Endothelial cell of umbilical vein (primary cell): Measurements from ENCODE around the gene TMEM129. TPM values are rescaled to one million over a fixed set of nuclear protein-coding genes. Genes with fewer than 3 reads are reported as not detected.

Experiments
- BruUV-seq: library from RNA; stranded (reverse); fragments of 400-500 nt; replicated peaks from 2 replicates; lab custom pipeline; 2021; lab: Mats Ljungman, UMichigan
- CTCF ChIA-PET: fragments of 300-600, 350-600 bp; sonication (Branson Sonifier 250); formaldehyde crosslinking; loops from one replicate; lab custom pipeline; 2021; ENCODE audit warnings: antibody characterized with exemption, inconsistent platforms; lab: Charles Lee
- POLR2A ChIA-PET: fragments of 300-600, 350-600 bp; sonication (Branson Sonifier 250); formaldehyde crosslinking; loops from one replicate; lab custom pipeline; 2021; ENCODE audit warnings: antibody characterized with exemption, inconsistent platforms; lab: Charles Lee
- DNase-seq: peaks from one replicate; pipeline ENCODE4 v3.0.0-alpha.2; 2011; ENCODE audit warnings: low read depth, low spot score
- FAIRE-seq: peaks from 2 replicates; lab custom pipeline; 2011; peaks lifted over from hg19 to GRCh38; lab: Jason Lieb, UNC
- H2AFZ ChIP-seq: 2 replicates; pipeline ENCODE4 v1.6.0; 2012; ENCODE audit warnings: low read depth, low read length, control low read depth, inconsistent platforms
- H3K27ac ChIP-seq: 2 replicates; pipeline ENCODE4 v1.5.1; 2011; ENCODE audit warnings: low read depth, mild to moderate bottlenecking, control low read depth, low read length, moderate library complexity; ENCODE audit not compliant: insufficient read depth
- H3K27me3 ChIP-seq, 2 experiments: 2 replicates each; pipeline versions ENCODE4 v1.6.0 to v1.6.1; 2011; ENCODE audit warnings: low read length in 2 of 2, mixed read lengths in 1 of 2; ENCODE audit not compliant: control insufficient read depth in 2 of 2, insufficient read depth in 2 of 2
- H3K36me3 ChIP-seq, 2 experiments: 2 replicates in 1 of 2; 3 replicates in 1 of 2; pipeline ENCODE4 v1.5.1; 2011; ENCODE audit warnings: low read length in 2 of 2, mild to moderate bottlenecking in 1 of 2, moderate library complexity in 1 of 2; ENCODE audit not compliant: control insufficient read depth in 2 of 2, insufficient read depth in 2 of 2; ENCODE audit errors: extremely low read depth in 1 of 2
- H3K4me1 ChIP-seq: 3 replicates; pipeline ENCODE4 v1.5.1; 2011; ENCODE audit warnings: mild to moderate bottlenecking, low read length; ENCODE audit not compliant: control insufficient read depth, insufficient read depth; ENCODE audit errors: extremely low read depth
- H3K4me2 ChIP-seq: 2 replicates; pipeline ENCODE4 v1.6.1; 2011; ENCODE audit warnings: low read length, control low read depth, mixed read lengths; ENCODE audit not compliant: insufficient read depth
- H3K4me3 ChIP-seq, 3 experiments: fragments of 200-600 bp in 1 of 3; sonication (generic), shearing (Covaris generic) in 1 of 3; replicated peaks in 1 of 3; 2 replicates each; pipeline ENCODE4 v1.5.1; 2011 to 2016; ENCODE audit warnings: control low read depth in 3 of 3, low read length in 3 of 3, mild to moderate bottlenecking in 2 of 3, inconsistent platforms in 1 of 3, low read depth in 1 of 3, moderate library complexity in 1 of 3; ENCODE audit not compliant: insufficient read depth in 1 of 3
- H3K79me2 ChIP-seq: 2 replicates; pipeline ENCODE4 v1.6.0; 2012; ENCODE audit warnings: low read length, inconsistent platforms; ENCODE audit not compliant: control insufficient read depth, insufficient read depth
- H3K9ac ChIP-seq: replicated peaks from 2 replicates; pipeline ENCODE3; 2011; ENCODE audit warnings: low read length, control low read depth; ENCODE audit not compliant: insufficient read depth; ENCODE audit errors: extremely low read depth
- H3K9me1 ChIP-seq: replicated peaks from 3 replicates; pipeline ENCODE4 v1.6.0; 2011; ENCODE audit warnings: mild to moderate bottlenecking, low read length; ENCODE audit not compliant: control insufficient read depth, insufficient read depth; ENCODE audit errors: extremely low read depth
- H3K9me3 ChIP-seq: replicated peaks from 2 replicates; pipeline ENCODE4 v1.5.1; 2012; ENCODE audit warnings: low read length, inconsistent platforms; ENCODE audit not compliant: control insufficient read depth, insufficient read depth
- H4K20me1 ChIP-seq: replicated peaks from 2 replicates; pipeline ENCODE3; 2011; ENCODE audit warnings: mild to moderate bottlenecking, low read length; ENCODE audit not compliant: control insufficient read depth, insufficient read depth; ENCODE audit errors: extremely low read depth
- CTCF ChIP-seq, 2 donors: IDR thresholded peaks; 1 replicate in 1 of 2; 2 replicates in 1 of 2; pipeline ENCODE4 v1.5.1; 2011; ENCODE audit warnings: low read length in 2 of 2, mild to moderate bottlenecking in 2 of 2, moderate library complexity in 2 of 2, control low read depth in 1 of 2, inconsistent platforms in 1 of 2, low read depth in 1 of 2; ENCODE audit not compliant: insufficient read depth in 1 of 2; ENCODE audit errors: extremely low read depth in 1 of 2
- EZH2 ChIP-seq: IDR thresholded peaks from 2 replicates; pipeline ENCODE4 v1.6.1; 2012; ENCODE audit warnings: borderline replicate concordance, low read depth, mild to moderate bottlenecking, moderate library complexity, low read length, inconsistent platforms; ENCODE audit not compliant: severe bottlenecking
- FOS ChIP-seq: IDR thresholded peaks from 2 replicates; pipeline ENCODE4 v1.6.1; 2011; ENCODE audit warnings: mild to moderate bottlenecking, low read length, moderate library complexity, borderline replicate concordance; ENCODE audit not compliant: insufficient read depth
- GATA2 ChIP-seq: IDR thresholded peaks from 2 replicates; pipeline ENCODE4 v1.7.0; 2011; ENCODE audit warnings: low read depth, mild to moderate bottlenecking, moderate library complexity, mixed read lengths, low read length; ENCODE audit not compliant: insufficient read length, insufficient read depth
- JUN ChIP-seq: IDR thresholded peaks from 2 replicates; pipeline ENCODE4 v1.6.1; 2011; ENCODE audit warnings: borderline replicate concordance, low read depth; ENCODE audit not compliant: insufficient read length, insufficient read depth
- MYC ChIP-seq: IDR thresholded peaks from one replicate; pipeline ENCODE4 v1.6.1; 2011; ENCODE audit warnings: mild to moderate bottlenecking, low read depth, low read length
- POLR2A ChIP-seq: IDR thresholded peaks from 2 replicates; pipeline ENCODE4 v1.6.1; 2012; ENCODE audit warnings: low read depth, mild to moderate bottlenecking, control low read depth, low read length
- POLR2AphosphoS5 ChIP-seq: IDR thresholded peaks from 2 replicates; pipeline ENCODE4 v1.6.1; 2012; ENCODE audit warnings: low read depth, mild to moderate bottlenecking, control low read depth, low read length, moderate library complexity; ENCODE audit not compliant: insufficient read depth
- dilution Hi-C: fragments of 300-500 bp; cut with MboI; formaldehyde crosslinking; loops from one replicate; pipeline ENCODE4 v1.15.0; 2019; ENCODE audit warnings: low sequenced_read_pairs; ENCODE audit not compliant: extremely low pct_ligation_motif_present
- intact Hi-C: fragments of 100-400 bp; cut with micrococcal nuclease; formaldehyde crosslinking; loops from one replicate; pipeline ENCODE4 v1.10.0; 2022
- polyA plus RNA-seq, 4 experiments: library from polyadenylated mRNA; depleted of rRNA in 3 of 4; stranded (reverse) in 3 of 4; unstranded in 1 of 4; fragments of >200 nt; gene quantifications; 2 replicates each; pipeline versions ENCODE4 v1.2.1 to v1.2.3, GENCODE V29; 2011 to 2012; ENCODE audit warnings: missing spikeins in 1 of 4
- total RNA-seq: library from RNA; stranded (reverse); gene quantifications from 2 replicates; pipeline ENCODE4 v1.2.3, GENCODE V29; 2021
- TF ChIP-seq, protein P1 (sequence below): IDR thresholded peaks from 2 replicates; pipeline ENCODE4 v1.6.1; 2011; ENCODE audit not compliant: insufficient read depth, insufficient read length

TMEM129 gene
- total and polyA plus RNA-seq, 2 donors (not counting 3 experiments of a cell fraction or from before 2014, with no cell fraction given), result 23.2 to 33.2 TPM

GRCh38 chr4:1770791-1771231 is 49.7 kb upstream of the TMEM129 start:
- Histone ChIP-seq H2AFZ (no peak overlapping the region), H4K20me1 (no peaks in the 10 kb centered on the region), H3K36me3 (no peaks in the 10 kb centered on the region), H3K4me2 (no peak overlapping the region), H3K4me1 (no peaks in the 10 kb centered on the region), H3K9ac (no peak overlapping the region), H3K27me3 (no peaks in the 10 kb centered on the region), H3K4me3 (no peak overlapping the region), H3K79me2 (no peaks in the 10 kb centered on the region), H3K9me1 (no peaks in the 10 kb centered on the region), H3K27ac (no peak overlapping the region), H3K9me3 (no peaks in the 10 kb centered on the region)
- ChIA-PET CTCF (no interaction called here), POLR2A (no interaction called here)
- no peak for FAIRE-seq
- dilution Hi-C loops, result no loop called here
- intact Hi-C loops, result no loop called here
- no TSS peak for BruUV-seq
- DNase-seq, result no peak
- TF ChIP-seq CTCF (IDR thresholded peaks at IDR 0.05; ENCODE audit: extremely low read depth in 1 of 2, insufficient read depth in 1 of 2, low read depth in 1 of 2, low read length in 2 of 2) (no peak), POLR2A (no peak), GATA2 (no peak), JUN (no peak), FOS (no peak), POLR2AphosphoS5 (no peak), EZH2 (no peak), MYC (no peak)
- TF ChIP-seq, protein P1, sequence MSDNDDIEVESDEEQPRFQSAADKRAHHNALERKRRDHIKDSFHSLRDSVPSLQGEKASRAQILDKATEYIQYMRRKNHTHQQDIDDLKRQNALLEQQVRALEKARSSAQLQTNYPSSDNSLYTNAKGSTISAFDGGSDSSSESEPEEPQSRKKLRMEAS, result no peak
